GM18870 (cell line): Measurements from ENCODE around the gene MAD2L2.

Source experiments
- ATAC-seq: cut with Tn5 transposase; IDR thresholded peaks from one replicate; pipeline ENCODE4 v1.9.1; 2021; ENCODE audit warnings: moderate library complexity; ENCODE audit not compliant: unreplicated experiment

The MAD2L2 gene

DNA sequence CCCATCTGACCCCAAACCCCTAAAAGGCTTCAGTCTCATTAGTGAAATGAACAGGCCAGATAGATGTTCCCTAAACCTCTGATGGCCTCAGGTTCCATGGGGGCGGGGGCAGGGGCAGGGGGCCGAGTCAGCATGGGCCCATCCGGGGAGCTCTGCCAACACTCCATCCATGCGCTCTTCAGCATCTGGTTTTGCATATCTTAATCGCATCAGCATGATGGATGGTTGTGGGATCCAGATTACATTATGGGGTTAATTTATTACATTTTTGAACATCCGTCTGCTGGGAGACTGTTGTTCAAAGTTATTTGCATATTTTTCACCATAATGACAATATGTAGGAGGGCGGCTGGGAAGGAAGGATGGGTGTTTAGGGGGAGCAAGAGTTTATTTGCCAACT is 3.1 kb upstream of the MAD2L2 start:
- no peak for ATAC-seq

DNA sequence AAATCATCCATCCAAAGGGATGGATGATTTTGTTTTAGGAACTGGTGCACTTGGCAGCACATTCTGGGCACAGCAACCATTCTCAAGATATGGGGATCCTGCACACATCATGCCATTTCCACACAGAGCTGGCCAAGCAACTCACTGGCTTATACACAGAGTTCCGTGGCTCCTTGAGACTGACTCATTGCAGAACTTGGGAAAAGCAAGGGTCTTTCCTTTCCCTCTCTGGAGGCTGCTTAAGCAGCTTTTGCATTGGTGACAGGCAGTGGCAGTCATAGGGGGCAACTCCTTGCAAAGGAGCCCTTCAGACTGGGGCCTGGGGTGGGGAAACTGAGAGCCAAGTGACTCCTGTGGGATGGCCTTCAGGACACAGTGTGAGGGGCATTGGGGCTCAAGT is 1.9 kb upstream of the MAD2L2 start:
- no peak for ATAC-seq

DNA sequence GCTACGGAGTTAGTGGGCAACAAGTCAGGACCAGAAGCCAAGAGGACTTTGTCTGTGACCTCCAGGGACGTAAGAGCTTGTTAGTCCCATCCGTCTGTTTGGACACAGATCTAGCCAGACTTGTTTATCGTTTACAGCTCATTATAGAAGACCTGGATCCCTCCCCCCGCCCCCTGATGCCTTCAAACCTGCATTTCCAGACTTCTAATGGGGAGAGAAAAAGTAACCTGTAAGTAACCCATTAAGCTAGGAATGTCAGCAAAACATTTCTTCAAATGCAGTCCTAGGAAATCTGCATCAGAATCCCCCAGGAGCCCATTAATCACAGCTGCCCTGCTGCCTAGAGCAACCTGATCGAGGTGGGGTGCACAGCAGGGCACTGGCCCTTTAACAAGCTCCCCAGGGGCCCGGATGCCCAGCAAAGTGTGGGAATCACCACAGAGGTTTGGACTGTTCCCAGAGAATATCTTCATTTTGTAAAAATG is 1.4 kb upstream of the MAD2L2 start:
- ATAC-seq, result no peak

GRCh38 chr1:11680270-11681070 is 478 bp downstream of the MAD2L2 start:
- ATAC-seq, result peak; percentile 26

- no peak for ATAC-seq
These were observed 2.5 kb downstream of the MAD2L2 start for GRCh38 chr1:11678442-11678841.

DNA sequence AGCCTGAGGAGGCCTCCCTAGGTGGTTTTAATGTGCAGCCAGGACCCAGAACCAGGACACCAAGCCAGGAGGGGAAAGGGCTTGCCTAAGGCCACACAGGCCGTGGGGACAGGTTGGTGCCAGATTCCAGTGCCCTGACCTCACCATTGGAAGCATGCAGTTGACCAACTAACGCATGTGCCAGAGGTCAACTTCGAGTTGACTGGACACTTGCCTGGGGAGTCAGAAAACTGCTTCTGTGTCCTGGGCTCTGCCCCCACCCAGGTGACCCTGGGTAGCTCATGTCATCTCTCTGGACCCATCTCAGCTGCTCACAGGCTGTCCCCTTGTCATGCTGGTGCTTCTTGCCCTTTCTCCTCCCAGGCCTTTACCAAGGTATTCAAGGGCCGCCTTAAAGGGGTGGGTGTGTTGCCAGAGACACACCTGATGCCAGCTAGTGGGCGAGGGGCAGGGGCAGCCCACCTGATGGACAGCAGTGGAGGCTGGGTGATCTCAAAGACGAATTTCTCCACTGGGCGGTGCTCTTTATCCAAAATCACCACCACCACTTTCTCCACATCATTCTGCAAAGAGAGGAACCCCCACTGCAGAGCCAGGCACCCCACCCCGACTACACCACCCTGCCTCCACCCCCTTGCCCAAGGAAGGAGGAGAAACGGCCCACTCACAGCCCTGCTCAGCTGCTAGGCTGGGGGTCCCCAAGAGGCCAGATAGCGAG is 4.4 kb downstream of the MAD2L2 start:
- ATAC-seq, result no peak

DNA sequence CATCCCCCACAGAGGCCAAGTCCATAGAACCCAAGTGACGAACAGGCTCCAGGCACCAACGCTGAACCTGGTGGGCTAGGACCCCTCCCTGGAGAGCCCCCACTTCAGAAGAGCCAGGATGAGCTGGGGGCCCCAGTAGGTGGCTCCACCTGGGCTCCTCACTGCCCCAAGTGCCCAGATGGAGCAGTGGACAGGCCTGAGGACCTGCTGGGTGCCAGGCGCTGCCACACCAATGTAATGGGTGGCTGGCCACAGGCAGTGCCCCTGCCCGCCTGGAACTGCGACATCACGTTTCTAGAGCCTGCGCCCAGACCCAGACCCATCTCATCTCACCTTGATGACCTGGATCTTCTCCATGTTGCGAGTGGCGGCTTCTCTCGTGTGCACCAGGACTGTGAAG is 5.6 kb downstream of the MAD2L2 start:
- ATAC-seq, result no peak

DNA sequence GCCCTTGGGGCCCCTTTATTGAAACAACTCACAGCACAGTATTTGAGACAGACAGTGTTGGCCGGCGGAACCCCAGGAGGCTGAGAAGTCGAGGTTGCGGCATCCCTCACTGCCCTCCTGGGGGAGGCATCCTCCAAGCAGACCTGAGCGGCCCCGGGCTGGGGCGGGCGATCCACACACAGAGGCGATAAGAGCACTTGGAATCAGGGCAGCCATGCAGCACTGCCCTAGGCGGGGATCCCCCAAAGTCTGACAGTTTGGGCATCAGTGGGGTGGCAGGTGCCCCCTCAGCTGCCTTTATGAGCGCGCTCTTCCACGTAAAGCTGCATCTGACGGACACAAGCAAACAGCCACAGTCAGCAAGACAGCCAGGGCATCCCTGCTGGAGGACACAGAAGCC is 6.5 kb downstream of the MAD2L2 start:
- no peak for ATAC-seq

GRCh38 chr1:11673089-11673769 is 7.7 kb downstream of the MAD2L2 start:
- no peak for ATAC-seq

- ATAC-seq, result no peak
These were observed 9.2 kb downstream of the MAD2L2 start for GRCh38 chr1:11671544-11672286.

GRCh38 chr1:11671205-11671543 is 9.8 kb downstream of the MAD2L2 start:
- ATAC-seq, result no peak

- no peak for ATAC-seq
These were observed 10.2 kb downstream of the MAD2L2 start for GRCh38 chr1:11670747-11671146.

GRCh38 chr1:11668516-11668915 is 12.4 kb downstream of the MAD2L2 start:
- no peak for ATAC-seq

DNA sequence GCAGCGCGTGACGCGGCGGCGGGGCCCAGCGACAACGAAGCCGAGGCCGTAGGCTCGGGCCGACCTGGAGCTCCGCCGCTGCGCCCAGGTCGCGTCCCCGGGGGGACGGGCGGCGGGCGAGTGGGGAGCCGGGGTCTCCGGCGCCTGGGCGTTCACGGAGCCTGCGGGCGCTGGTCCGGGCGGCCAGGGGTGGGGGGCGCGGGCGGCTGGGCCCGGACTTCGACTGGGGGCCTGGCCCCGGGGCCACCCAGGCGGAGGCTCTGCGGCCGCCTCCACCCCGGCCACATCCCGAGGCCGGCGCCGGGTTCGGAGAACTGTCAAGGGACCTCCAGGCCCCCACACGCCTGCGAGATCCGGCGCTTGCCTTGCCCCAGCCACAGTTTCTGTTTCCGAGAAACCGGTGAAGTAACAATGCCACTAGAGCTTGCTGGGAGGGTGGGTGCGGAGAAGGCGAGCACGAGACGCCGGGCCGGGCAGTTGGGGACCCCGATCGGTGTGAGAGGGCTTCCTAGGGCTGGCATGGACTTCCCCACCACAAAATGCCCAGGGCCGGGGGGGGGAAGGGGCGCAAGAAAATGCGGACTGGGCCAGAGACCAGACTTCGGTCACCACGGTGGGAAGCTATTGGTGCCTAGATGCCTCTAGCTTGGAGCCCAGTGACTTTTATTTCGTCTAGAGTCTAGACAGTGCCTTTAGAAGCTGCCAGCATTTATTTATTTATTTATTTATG is 16.4 kb downstream of the MAD2L2 start:
- ATAC-seq, result no peak

GRCh38 chr1:11661103-11661502 is 19.8 kb downstream of the MAD2L2 start:
- ATAC-seq, result no peak

GRCh38 chr1:11659748-11660147 is 21.2 kb downstream of the MAD2L2 start:
- ATAC-seq, result no peak

GRCh38 chr1:11658542-11658941 is 22.4 kb downstream of the MAD2L2 start:
- ATAC-seq, result no peak

DNA sequence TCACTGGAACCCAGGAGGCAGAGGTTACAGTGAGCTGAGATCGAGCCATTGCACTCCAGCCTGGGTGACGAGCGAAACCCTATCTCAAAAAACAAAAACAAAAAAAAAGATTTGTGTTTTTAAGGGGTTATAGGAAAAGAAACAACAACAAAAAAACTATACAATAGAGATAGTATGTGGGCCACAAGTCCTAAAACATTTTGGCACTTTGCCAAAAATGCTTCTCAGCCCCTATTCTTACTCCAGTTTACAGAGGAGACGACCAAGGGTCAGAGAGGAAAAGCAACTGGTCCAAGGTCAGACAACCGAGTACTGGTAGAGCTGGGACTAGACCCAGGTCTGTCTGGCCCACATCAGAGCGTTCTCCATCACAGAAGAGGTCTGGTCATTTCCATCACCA is 23.3 kb downstream of the MAD2L2 start:
- no peak for ATAC-seq

DNA sequence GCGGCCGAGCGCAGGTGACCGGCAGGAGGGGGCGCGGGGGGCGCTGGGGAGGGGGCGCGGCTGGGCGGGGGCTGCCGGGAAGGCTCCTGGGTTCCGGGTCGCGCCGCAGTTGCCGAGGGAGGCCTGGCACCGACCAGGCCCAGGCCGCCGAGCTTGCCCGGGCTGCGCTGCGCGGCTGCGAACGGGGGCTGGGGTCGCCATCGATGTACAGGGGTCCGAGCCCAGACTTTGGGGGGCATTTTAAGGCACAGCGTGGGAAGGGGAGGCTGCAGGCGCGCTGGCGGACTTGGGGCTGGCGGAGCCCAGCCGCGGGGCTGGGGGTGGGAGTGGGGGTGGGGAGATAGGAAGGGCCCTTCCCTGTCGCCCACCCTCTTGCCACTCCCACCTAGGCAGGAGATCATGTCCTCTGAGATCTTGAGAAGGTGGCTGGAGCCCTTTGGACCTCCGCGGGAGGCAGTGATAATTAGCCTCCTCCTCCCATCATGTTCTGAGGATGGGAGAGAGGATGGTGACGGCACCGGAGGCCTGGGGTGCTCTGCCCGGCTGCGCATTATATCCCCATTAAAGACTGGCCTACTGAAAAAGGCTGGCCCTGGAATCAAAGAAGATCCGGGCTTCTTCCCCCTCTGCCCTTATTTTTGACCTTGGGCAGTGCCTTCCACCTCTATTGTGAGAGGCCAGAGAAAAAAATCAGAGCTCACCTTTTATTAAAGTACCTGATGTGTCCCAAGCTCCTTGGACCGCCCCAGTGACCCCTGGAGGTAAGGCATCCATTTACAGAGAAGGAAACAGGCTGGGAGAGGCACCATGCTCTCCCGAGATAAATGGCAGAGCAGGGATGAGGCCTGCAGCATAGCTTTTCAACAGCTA is 25.8 kb downstream of the MAD2L2 start:
- no peak for ATAC-seq
